ENCODE measurements around the gene GTF2A1.

Gene GTF2A1

GRCh38 chr14:81129242-81129641 is 91.5 kb downstream of the GTF2A1 start:
- TF ChIP-seq, protein P1, sequence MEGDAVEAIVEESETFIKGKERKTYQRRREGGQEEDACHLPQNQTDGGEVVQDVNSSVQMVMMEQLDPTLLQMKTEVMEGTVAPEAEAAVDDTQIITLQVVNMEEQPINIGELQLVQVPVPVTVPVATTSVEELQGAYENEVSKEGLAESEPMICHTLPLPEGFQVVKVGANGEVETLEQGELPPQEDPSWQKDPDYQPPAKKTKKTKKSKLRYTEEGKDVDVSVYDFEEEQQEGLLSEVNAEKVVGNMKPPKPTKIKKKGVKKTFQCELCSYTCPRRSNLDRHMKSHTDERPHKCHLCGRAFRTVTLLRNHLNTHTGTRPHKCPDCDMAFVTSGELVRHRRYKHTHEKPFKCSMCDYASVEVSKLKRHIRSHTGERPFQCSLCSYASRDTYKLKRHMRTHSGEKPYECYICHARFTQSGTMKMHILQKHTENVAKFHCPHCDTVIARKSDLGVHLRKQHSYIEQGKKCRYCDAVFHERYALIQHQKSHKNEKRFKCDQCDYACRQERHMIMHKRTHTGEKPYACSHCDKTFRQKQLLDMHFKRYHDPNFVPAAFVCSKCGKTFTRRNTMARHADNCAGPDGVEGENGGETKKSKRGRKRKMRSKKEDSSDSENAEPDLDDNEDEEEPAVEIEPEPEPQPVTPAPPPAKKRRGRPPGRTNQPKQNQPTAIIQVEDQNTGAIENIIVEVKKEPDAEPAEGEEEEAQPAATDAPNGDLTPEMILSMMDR (IDR thresholded peaks at IDR 0.05; ENCODE audit: borderline replicate concordance, insufficient read depth, low read depth, low read length) = no peak
- no peak overlapping the region for H3K4me3 ChIP-seq (ENCODE audit: low read depth, low read length)

DNA sequence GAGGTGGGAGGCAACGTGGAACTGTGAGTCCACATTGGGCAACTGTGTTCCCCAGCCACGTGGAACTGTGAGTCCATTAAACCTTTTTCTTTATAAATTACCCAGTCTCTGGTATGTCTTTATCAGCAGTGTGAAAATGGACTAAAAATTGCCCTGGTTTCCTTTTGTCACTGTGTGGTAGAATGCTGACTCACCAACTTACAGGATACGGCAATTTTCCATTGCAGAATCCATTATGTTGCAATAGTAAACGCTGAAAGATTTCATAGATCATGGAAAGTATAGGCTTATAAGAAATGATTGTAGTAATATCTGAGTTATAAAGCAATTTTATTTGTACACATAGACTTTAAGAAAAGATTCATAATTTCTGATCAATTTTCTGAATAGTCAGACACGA is 93.0 kb downstream of the GTF2A1 start:
- TF ChIP-seq, protein P1 (IDR thresholded peaks at IDR 0.05; ENCODE audit: borderline replicate concordance, insufficient read depth, low read depth, low read length) = no peak
- H3K4me3 ChIP-seq (ENCODE audit: low read depth, low read length) = no peak overlapping the region

- H3K4me3 ChIP-seq (ENCODE audit: low read depth, low read length) = no peak overlapping the region
- TF ChIP-seq, protein P1 (IDR thresholded peaks at IDR 0.05; ENCODE audit: borderline replicate concordance, insufficient read depth, low read depth, low read length) = no peak
Observed at GRCh38 chr14:81125536-81125935, 95.2 kb downstream of the GTF2A1 start.
